HG03025 (cell line): ENCODE data around the gene ANKRD24.
"Not testable (repeated sequence)": the region's sequence is repeated elsewhere in the genome, so short reads cannot be mapped to it uniquely, and the experiment has no call there.

Source experiments
- ATAC-seq: cut with Tn5 transposase; IDR thresholded peaks from one replicate; pipeline ENCODE4 v1.9.1; 2021; ENCODE audit warnings: mild to moderate bottlenecking, moderate library complexity; ENCODE audit not compliant: unreplicated experiment, low FRiP score

ANKRD24 gene

GRCh38 chr19:4228765-4229178 is 46.3 kb downstream of the ANKRD24 start:
- ATAC-seq = no peak

GRCh38 chr19:4229179-4229931 is 46.9 kb downstream of the ANKRD24 start, which contains the start of gene EBI3:
Gene EBI3 (plus strand): TSS chr19:4229523. CDS start chr19:4229551, 28 bp downstream.
- ATAC-seq = peak; percentile 52

GRCh38 chr19:4230237-4230636 is 47.7 kb downstream of the ANKRD24 start:
- ATAC-seq = not testable (repeated sequence)

GRCh38 chr19:4231521-4231920 is 49.0 kb downstream of the ANKRD24 start:
- ATAC-seq = not testable (repeated sequence)

- ATAC-seq = not testable (repeated sequence)
Observed at GRCh38 chr19:4232139-4232538, 49.6 kb downstream of the ANKRD24 start.

GRCh38 chr19:4232614-4233281 is 50.3 kb downstream of the ANKRD24 start:
- ATAC-seq = no peak

GRCh38 chr19:4233282-4233853 is 50.9 kb downstream of the ANKRD24 start:
- ATAC-seq = no peak

GRCh38 chr19:4234142-4234861 is 51.8 kb downstream of the ANKRD24 start:
- ATAC-seq = no peak

- ATAC-seq = no peak
Observed at GRCh38 chr19:4234862-4235201, 52.3 kb downstream of the ANKRD24 start.

GRCh38 chr19:4237510-4237909 is 55.0 kb downstream of the ANKRD24 start:
- ATAC-seq = not testable (repeated sequence)

- ATAC-seq = no peak
Observed at GRCh38 chr19:4238831-4239230, 56.3 kb downstream of the ANKRD24 start.

- ATAC-seq = no peak
Observed at GRCh38 chr19:4241824-4242430, 59.4 kb downstream of the ANKRD24 start.

- not testable (repeated sequence) for ATAC-seq
Observed at GRCh38 chr19:4245938-4246337, 63.4 kb downstream of the ANKRD24 start.

- ATAC-seq = peak; percentile 83
Observed at GRCh38 chr19:4246767-4247593, 64.5 kb downstream of the ANKRD24 start, which contains the start of gene YJU2. Gene YJU2 (plus strand): TSS chr19:4247080. CDS start chr19:4247147, 67 bp downstream.

- ATAC-seq = no peak
Observed at GRCh38 chr19:4256563-4256962, 74.1 kb downstream of the ANKRD24 start.

- no peak for ATAC-seq
Observed at GRCh38 chr19:4257025-4257424, 74.5 kb downstream of the ANKRD24 start.

- ATAC-seq = no peak
Observed at GRCh38 chr19:4258181-4258580, 75.7 kb downstream of the ANKRD24 start.

- ATAC-seq = no peak
Observed at GRCh38 chr19:4260613-4261191, 78.2 kb downstream of the ANKRD24 start.

GRCh38 chr19:4264812-4265211 is 82.3 kb downstream of the ANKRD24 start:
- ATAC-seq = no peak
